Measurements from ENCODE around the gene GRIN2A.

The GRIN2A gene

DNA sequence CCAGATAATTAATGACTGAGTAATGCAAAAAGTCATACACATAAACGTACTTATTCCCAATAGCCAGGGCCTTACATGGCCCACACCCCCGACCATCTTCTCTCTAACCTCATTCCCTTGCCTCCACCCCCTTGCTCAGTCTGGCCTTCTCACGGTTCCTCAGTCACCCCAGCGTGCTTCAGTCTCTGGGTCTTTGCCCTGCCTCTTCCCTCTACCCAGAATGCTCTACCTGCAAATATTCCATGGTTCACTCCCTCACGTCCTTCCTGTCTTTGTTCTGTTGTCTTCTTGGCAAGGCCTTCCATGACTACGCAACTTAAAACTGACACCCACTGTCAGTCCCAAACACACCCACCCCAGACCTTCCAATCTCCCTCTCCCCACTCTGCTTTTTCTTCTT lies 468.3 kb downstream of the GRIN2A start:
- Histone ChIP-seq H3K9me3 (ENCODE audit: low read depth, low read length) (no peaks in the 10 kb centered on the region), H3K4me3 (no peak overlapping the region)
- DNase-seq (ENCODE audit: low read depth, low spot score) = no peak

DNA sequence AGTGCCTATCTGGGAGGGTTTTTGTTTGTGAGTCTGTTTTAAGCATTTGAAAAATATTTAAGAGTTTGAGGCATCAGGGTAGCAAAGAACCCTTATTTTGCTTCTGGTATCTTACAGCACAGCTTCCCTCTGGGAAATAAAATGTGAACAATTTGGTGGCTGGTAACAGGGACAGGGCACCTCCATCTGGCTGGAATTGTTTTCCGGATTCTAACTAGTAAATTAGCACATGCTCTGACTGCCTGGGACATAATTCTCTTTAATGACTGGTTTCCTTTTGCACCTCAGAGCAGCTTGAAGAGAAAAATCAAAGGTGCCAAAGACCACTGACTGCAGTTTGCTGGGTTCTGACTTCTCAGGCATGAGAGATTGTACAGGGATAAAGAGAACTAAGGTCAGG lies 469.1 kb downstream of the GRIN2A start:
- TF ChIP-seq EZH2 (IDR thresholded peaks at IDR 0.05) = no peak
- no peak for TF ChIP-seq FOXP2 (optimal IDR thresholded peaks at IDR 0.05; ENCODE audit: control extremely low read depth, extremely low read length, insufficient read depth)
- no peak for TF ChIP-seq POLR2AphosphoS5 (IDR thresholded peaks at IDR 0.05; ENCODE audit: borderline replicate concordance, low read depth, low read length)
- no peak overlapping the region for H3K27ac ChIP-seq
- no peak overlapping the region for H3K4me3 ChIP-seq
- no peaks in the 10 kb centered on the region for H3K36me3 ChIP-seq (ENCODE audit: insufficient read depth, low read length)
- DNase-seq (ENCODE audit: low read depth, low spot score) = no peak
- no peak overlapping the region for H3K9ac ChIP-seq (ENCODE audit: insufficient read length)
- H3K9me3 ChIP-seq (ENCODE audit: low read depth, low read length) = no peaks in the 10 kb centered on the region

More for the DNA sequence above, 468.3 kb downstream of the GRIN2A start:
- TF ChIP-seq POLR2AphosphoS5 (IDR thresholded peaks at IDR 0.05; ENCODE audit: borderline replicate concordance, low read depth, low read length) (no peak), FOXP2 (optimal IDR thresholded peaks at IDR 0.05; ENCODE audit: control extremely low read depth, extremely low read length, insufficient read depth) (no peak), EZH2 (IDR thresholded peaks at IDR 0.05) (no peak)
- no peak overlapping the region for H3K9ac ChIP-seq (ENCODE audit: insufficient read length)
- no peak overlapping the region for H3K27ac ChIP-seq
- H3K36me3 ChIP-seq (ENCODE audit: insufficient read depth, low read length) = no peaks in the 10 kb centered on the region

DNA sequence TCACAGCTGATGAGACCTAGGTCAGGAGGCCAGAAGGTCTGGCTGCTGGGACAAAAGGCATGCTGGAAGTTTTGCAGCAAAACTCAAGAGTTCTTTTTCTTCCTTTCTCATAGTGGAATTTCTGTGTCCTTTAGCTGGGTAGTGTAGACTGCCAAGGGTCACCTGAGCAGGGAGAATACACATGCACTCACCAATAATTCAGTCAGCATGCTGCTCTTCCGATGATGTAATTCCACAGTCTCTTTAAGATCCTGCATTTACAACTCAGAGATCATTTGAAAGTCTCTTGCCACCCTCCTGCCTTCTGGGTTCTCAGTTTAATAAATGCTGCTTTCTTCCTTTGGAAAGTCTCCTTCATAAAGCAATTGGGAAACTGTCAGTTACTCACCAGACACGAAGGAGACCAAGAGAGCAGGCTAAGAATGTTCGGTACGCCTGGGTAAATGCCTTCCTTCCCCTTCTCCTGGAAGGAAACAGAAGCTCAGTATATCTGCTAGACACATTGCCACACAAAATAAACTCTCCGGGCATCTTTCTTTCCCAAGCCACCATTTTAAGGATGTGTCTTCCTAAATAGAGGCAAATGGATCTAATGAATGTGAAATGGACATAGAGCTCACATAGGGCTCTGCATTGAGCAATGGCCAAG lies 473.1 kb downstream of the GRIN2A start:
- H3K9me3 ChIP-seq (ENCODE audit: low read depth, low read length) = no peaks in the 10 kb centered on the region
- no peak for TF ChIP-seq EZH2 (IDR thresholded peaks at IDR 0.05)
- no peak for TF ChIP-seq FOXP2 (optimal IDR thresholded peaks at IDR 0.05; ENCODE audit: control extremely low read depth, extremely low read length, insufficient read depth)
- TF ChIP-seq POLR2AphosphoS5 (IDR thresholded peaks at IDR 0.05; ENCODE audit: borderline replicate concordance, low read depth, low read length) = no peak
- H3K4me3 ChIP-seq = no peak overlapping the region
- no peak overlapping the region for H3K27ac ChIP-seq
- DNase-seq (ENCODE audit: low read depth, low spot score) = no peak
- H3K36me3 ChIP-seq (ENCODE audit: insufficient read depth, low read length) = no peaks in the 10 kb centered on the region
- no peak overlapping the region for H3K9ac ChIP-seq (ENCODE audit: insufficient read length)

DNA sequence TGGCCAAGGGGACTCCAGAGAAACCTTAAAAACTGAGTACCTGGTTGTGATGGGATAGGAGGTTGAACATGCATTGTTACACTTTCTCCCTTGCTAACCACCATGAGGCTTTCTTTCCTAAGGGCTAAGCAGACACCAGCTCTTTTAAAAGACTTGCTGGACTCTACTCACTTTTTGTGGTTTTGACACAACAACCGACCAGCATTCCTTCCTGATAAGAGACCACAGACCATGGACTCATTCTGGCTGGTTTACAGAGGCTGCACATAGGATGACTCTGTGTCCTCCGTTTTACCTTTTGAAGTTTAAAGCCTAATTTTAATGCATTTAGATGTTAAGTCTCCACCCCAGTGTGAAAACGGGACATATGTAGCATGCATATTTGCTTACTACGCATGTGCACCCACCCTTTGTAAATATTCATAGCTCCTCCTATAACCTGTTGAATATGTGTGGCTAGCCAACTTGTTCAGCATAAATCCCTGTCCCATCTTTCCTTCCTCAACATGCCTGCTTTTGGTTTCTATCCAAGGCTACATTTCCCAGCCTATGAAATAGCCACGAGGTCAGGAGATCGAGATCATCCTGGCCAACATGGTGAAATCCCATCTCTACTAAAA lies 475.9 kb downstream of the GRIN2A start:
- Histone ChIP-seq H3K9me3 (ENCODE audit: low read depth, low read length) (no peaks in the 10 kb centered on the region), H3K9ac (ENCODE audit: insufficient read length) (no peak overlapping the region), H3K4me3 (no peak overlapping the region), H3K27ac (no peak overlapping the region), H3K36me3 (ENCODE audit: insufficient read depth, low read length) (no peaks in the 10 kb centered on the region)
- DNase-seq (ENCODE audit: low read depth, low spot score) = no peak
- TF ChIP-seq FOXP2 (optimal IDR thresholded peaks at IDR 0.05; ENCODE audit: control extremely low read depth, extremely low read length, insufficient read depth) = no peak
- TF ChIP-seq EZH2 (IDR thresholded peaks at IDR 0.05) = no peak
- TF ChIP-seq POLR2AphosphoS5 (IDR thresholded peaks at IDR 0.05; ENCODE audit: borderline replicate concordance, low read depth, low read length) = no peak

DNA sequence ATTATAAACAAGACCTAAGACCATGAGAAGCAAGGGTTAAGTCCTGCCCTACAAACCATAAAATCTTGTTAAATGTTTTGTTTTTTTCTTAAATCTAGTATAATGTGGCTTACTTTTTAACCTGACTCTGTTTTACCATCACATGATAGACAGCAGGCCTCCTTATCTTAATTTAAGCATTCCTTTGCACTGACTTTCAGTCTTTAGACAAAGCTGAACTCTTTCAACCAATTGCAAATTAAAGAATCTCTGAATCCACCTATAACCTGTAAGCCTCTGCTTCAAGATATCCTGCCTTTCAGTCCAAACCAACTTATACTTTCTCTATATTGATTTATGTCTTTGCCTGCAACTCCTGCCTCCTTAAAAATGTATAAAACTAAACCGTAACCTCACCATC lies 478.5 kb downstream of the GRIN2A start:
- no peaks in the 10 kb centered on the region for H3K36me3 ChIP-seq (ENCODE audit: insufficient read depth, low read length)
- H3K9me3 ChIP-seq (ENCODE audit: low read depth, low read length) = no peaks in the 10 kb centered on the region
- H3K4me3 ChIP-seq = no peak overlapping the region
- H3K9ac ChIP-seq (ENCODE audit: insufficient read length) = no peak overlapping the region
- TF ChIP-seq EZH2 (IDR thresholded peaks at IDR 0.05) = no peak
- no peak for TF ChIP-seq POLR2AphosphoS5 (IDR thresholded peaks at IDR 0.05; ENCODE audit: borderline replicate concordance, low read depth, low read length)
- no peak for TF ChIP-seq FOXP2 (optimal IDR thresholded peaks at IDR 0.05; ENCODE audit: control extremely low read depth, extremely low read length, insufficient read depth)
- H3K27ac ChIP-seq = no peak overlapping the region
- DNase-seq (ENCODE audit: low read depth, low spot score) = no peak

Measured in SK-N-MC (cell line).